Measurements from ENCODE around the gene CACNA1H.
A peak's percentile ranks its signal among the peaks of the same experiment; 100 is the strongest.

The CACNA1H gene

DNA sequence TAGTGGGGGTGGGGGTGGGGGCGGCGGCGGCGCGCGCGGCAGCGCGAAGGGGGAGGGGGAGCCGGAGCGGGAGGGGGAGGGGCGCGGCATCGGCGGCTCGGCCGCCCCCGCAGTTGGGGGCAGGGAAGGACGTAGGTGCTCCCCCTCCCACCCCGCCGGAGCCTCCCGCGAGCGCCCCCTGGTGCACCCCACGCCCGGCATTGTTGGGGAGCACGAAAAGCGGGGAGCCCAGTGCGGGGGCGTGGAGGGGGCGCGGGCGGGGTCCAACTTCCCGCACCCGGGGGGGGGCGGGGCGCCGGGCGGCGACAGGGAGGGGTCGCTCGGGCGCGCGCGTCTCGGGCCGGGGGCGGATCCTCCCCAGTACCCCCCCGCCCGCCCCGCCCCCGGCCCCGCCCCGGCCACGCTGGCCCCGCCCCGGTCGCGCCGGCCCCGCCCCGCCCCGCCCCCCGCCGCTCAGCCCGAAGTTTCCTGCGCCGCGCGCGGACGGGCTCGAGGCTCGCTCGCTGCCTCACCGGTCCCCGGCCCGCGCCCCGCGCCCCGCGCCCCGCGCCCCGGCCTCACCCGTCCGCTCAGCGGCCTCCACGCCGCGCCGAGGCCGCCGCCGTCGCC lies at the start of gene CACNA1H:
Gene CACNA1H, plus strand, starts transcription at position 456 of the 609 bp plus-strand sequence. CDS start 632 bp downstream, outside the sequence.
- no peak for DNase-seq

DNA sequence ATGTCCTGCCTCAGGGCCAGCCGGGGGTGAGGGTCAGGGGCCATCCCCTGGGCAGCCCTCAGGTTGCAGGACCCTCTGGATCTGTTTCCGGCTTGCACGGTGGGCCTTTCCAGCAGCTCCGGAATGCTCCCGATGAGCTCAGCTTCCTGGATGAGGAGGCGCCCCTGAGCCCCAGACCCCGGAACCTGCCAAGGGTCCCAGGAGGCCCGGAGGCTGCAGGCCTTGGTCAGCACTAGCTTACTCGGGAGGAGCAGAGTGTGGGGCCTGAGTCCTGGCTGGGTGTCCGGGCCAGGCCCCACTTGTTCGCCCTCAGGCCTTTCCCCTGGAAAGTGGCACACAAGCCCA lies 49.3 kb upstream of the CACNA1H start:
- no peak for DNase-seq

DNA sequence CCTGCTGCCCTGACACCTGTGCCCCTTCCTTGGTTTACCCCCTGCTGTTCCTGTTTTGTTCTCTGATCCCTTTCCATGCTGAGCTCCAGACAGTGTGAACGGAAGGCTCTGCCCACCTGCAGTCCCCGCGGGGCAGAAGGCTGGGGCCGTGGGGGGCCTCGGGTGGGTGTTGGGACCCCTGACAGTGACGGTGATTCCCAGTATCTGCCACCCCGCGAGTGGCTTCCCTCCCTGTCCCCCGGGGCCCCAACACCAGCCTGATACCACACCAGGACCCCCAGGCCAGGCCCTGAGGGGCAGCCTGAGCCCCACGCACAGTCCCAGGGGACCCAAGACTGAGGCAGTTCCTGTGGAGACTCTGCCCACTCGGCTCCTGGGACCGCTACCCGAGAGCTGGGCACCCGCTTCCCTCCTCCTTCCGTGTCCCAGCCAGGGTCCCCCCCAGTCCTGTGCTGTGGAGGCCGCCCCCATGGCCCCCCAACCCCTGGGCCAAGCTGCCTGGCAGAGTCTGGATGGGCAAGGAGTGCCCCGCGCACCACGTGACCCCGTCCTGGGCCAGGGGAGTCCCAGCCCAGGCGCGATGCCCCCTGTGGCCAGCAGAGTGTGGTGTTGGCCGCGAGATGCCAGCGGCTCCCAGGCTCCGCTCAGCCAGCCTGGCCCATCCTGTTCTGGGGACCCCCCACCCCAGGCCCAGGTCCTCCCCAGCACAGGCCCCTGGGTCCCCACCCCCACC lies 46.9 kb upstream of the CACNA1H start:
- peak; percentile 23 for DNase-seq

DNA sequence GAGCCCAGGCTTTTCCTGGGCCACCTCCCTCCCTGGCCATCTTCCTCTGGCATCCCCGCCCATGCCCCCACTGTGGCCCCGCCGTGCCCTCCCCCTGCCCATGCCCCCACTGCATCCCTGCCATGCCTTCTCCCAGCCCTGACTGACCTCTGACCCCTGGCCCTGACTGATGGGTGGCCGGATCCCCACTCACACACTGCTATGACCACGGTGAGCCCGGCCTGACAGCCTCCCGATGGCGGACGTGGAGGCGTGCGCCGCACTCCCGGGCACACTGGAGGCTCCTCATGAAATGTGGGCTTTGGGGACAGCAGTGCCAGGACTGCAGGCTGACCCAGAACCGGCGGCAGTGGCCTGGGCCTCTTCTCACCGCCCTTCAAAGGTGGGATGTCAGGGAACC lies 46.2 kb upstream of the CACNA1H start:
- no peak for DNase-seq

DNA sequence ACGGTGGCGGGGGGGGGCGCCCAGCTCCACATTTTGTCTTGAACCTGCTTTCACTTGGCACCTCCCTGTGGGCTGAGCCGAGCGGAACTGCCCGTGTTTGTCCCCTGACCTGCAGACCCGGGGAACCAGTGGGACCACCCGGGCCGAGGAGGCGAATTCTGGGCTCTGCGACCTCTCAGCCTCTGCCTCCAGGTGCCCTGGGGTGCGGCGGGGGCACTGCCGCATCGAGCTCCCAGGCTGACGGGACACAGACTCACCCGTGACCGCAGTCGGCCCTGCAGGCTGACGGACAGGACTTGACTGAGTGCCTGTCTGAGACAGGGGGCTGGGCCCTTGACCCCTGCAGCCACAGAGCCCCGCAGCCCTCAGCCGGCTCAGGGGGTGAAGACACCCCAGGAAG lies 45.8 kb upstream of the CACNA1H start:
- DNase-seq, result no peak

DNA sequence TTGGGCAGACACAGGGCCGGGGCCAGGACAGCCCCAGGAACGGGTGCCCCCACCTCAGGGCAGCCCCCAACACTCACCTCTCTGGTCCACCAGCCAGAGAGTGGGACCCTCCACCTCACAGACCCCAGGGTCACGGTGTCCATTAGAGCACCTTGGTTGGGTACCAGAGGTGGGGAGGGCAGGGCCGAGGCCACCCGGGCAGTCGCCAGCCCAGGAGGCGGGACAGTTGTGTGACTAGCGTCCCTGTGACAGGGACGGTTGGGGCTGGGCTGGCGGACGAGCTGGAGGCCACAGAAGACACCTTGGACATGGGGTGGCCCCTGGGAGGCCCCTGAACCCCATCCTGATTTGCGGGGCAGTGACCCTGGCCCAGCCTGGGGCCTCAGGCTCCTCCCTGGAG lies 45.2 kb upstream of the CACNA1H start:
- no peak for DNase-seq

DNA sequence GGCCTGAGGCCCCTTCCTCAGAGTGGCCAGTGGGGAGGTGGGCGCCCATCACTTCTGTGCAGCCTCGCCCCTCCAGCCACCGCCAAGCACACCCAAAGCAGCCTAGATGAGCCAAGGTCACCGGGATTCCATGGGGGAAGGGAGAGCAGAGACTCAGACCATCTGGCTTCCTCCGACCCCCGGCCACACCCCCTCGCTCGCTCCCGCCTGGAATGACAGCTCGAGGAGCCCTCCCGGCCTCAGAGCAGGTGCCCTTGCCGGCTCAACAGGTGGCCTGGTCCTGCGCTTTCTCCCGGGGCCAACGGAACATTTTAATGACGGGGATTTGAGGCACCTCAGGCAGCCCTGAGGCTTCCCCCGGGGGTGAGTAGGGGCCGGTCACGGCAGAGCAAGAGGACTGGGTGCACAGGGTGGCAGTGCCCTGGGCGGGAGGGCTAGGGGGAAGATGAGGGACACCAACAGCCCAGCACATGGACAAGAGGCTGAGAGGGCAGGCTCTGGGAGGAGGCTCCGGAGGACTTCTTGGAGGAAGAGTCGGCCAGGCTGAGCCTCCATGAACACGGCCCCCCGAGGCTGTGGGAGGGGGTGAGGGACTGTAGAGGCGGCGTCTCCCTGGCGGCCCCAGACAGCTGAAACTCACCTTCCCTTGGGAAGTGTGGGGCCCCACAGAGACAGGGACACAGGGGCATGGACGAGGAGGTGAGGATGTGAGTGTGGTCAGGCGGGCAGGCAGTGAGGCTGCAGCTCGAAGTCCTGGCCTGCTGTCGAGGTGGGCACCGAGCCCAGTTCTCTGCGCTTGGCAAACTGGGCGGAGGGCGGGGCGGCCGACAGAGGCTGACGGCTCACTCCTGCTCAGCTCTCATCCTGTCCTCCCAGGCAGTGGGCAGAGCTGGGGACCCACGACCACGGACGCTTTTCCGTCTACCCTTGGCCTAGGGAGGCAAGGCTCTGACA lies 44.3 kb upstream of the CACNA1H start:
- DNase-seq, result no peak

DNA sequence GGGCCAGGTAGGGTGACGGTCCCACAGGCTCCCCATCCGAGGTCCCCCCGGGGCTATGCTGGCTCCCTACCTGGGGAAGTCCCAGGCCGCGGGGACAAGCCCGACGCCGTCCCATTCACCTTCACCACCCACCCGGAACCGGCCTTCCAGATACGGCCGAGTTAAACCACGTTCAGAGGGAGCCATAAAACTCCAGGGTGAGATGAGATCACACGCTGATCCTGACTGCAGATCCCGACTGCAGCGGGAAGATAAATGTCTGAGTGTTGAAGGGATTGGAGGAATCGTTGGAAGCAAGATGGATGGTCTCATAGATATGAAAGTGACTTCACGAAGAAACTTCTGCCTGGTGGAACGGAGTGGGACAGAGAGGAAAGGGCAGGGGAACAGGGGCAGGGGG lies 43.3 kb upstream of the CACNA1H start:
- DNase-seq, result no peak

DNA sequence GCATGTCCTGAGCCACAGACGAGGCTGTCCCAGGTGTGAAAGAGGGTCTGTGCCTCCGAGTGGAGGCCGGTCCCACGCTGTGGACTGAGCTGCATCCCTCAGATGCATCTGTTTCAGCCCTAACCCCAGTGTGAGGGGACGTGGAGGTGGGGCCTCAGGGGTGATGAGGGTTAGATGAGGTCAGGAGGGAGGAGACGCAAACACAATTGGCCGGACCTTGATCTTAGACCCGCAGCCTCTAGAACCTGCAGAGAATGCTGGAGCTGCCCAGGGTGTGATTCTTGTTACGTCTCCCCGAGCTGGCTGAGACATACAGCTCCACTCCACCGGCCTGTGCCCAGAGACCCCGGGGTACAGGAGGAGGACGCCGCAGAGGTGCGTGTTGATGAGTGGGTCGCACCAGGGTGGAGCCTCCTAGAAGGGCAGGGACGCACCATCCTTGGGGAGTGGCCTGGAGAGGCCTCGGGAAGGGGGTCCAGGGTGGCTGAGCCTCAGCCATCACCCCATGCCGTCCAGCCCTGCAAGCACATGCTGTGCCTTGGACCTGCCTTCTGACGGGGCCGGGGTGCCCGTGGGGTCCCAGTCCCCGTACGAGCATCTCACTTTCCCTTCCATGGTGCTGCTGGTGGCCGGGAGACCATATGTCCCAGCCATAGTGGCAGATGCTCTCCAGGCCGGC lies 40.3 kb upstream of the CACNA1H start:
- DNase-seq, result no peak

DNA sequence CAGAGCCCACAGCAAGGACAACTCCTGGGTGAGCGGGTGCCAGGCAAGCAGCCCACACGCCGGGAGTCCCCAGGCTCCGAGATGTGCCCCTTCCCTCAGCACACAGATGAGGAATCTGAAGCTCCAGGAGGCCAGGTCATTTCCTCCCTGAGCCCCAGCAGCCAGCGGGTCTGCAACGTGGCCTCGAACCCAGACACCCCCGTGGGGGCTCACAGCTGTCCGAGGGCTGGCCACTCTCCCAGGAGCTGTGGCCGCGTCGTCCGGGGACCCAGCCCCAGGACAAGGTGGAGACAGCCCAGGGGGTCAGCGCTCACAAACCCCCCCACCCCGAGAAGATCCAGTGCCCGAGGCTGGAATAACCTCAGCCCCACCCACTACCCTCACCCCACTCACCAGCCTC lies 39.4 kb upstream of the CACNA1H start:
- DNase-seq, result no peak

DNA sequence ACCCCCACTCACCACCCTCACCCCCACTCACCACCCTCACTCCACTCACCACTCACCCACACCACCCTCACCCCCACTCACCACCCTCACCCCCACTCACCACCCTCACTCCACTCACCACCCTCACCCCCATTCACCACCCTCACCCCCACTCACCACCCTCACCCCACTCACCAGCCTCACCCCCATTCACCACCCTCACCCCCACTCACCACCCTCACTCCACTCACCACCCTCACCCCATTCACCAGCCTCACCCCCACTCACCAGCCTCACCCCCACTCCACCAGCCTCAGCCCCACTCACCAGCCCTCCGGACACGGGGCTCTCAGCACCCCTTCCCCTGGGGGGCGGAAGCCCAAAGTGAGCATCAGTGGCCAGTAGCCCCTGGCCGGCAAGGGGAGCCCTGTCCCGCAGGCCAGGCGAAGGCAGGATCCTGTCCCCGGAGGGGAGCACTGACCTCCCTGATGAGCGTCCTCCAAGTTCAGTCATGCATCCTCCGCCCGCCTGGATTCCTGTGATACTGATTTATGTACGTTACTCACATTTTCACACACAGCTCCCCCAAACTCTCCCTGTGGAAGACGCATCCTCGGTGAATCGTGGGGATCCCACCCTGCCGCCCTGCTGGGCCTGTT lies 38.9 kb upstream of the CACNA1H start:
- DNase-seq, result no peak

DNA sequence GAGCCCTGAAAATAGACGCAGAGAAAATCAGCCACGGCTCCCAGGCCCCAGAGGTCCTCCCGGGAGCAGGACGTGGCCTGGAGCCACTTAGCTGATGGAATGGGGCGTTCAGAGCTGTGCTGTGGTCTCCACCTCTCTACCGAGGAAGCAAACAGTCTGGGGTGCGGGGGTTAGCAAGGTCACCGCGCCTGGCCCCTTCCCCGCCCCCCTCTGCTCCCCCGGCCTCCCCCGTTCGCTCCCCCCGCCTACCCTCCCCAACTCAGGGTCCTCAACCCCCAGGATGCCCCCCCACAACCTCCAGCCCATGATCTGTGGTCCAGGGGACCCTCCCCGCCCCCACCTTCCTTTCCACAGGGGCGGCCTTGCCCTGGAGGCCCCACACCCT lies 36.2 kb upstream of the CACNA1H start:
- DNase-seq, result no peak

DNA sequence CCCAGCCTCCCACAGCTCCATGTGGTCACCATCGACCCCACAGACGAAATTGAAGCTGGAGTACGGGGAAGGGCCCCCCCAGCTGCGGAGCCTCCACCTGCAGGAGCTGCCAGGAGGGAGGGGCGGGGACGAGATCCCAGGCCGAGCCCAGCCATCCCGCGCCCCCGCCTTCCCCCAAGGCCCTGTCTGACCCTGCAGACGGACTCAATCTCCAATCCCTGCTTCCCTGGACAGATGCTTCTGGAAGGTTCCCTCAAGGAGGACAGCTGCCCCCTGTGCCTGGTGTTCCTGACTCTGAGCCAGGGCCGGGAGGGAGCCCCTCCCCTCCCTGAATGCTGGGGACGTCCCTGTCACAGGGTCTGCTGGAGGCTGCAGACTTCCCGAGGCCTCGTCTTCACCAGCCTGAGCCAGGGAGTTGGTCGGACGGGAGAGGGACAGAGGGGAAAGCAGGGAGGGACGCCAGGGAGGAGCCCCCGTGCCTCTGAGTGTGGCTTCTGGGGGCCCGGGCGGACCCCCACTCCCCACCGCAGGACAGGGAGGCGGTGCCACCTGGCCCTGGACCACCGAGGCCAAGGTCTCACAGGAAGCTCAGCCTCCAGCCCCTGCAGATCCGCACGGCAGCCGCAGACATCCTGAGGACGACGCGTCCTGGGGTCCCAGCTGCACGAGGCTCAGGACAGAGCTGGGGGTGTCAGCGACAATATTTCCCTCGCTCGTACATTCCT lies 35.6 kb upstream of the CACNA1H start:
- DNase-seq, result no peak

DNA sequence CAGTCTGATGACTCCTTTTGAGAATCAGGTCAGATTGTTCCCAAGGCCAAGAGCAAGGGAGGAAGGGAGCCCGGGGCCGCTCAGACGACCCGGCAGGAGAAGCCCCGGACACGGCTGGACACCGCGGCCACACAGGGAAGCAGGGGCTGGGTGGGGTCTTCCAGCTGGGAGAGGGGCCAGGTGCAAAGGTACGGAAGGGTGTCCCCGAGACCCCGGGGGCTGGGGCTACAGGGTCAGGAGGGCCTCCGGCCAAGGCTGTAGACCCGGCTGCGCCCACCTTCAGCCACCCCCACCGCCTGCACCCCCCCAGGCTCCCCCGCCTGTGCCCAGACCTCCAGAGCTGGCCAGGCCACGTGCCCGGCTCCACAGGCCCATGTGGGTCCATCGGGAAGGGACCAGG lies 35.0 kb upstream of the CACNA1H start:
- DNase-seq, result no peak

DNA sequence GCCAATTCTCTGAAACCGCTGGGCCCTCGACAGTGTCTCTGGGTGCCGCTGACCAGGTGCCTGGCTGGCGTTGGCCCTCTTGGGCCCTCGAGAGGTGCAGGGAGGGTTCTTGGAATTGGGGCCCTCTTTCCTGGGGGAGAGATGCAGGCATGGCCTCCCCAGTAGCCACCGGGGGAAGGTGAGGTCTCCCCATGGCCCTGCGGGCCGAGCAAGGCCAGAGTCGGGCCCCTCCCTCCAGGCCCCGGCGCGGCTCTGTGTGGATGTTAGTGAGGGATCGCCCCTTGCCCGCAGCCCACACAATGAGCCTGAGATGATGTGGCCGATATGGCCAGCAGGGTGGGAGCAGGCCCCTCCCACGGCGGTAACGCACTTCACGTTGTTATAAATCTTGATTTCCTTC lies 33.8 kb upstream of the CACNA1H start:
- DNase-seq, result no peak

DNA sequence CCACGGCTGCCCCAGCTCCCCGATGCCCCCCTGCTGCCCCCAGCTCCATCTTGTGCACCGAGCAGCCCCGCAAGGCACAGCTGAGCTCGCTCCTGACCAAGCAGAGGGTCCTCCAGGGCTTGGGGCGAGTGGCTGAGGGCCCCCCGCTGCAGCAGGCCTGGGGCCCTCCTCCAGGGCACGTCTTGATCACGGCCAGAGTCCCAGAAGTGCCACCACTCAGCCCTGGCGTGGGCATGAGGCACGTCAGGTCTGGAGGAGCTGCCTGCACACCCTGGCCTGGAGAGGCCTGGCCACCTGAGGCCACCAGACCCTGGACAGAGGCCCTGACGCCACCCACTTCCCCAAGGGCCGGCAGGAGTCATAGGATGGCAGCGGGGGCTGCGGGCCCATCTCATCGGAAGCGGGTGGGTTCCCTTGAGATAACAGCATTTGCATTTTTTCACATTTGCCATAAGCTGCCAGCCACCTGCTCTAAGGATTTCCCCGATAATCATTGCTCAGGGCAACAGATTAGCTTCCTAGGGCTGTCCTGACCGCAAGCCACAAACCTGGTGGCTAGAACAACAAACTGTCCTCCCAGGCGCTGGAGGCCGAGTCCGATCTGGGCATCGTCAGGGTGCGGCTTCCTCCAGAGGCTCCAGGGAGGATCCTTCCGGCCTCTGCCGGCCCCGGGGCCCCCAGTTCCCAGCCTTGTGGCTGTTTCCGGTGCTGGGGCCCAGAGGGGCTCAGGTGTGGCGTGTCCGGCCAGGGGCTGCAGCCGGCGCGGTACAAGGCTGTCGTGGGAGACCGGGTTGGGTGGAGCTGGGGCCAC lies 32.9 kb upstream of the CACNA1H start:
- DNase-seq, result no peak

DNA sequence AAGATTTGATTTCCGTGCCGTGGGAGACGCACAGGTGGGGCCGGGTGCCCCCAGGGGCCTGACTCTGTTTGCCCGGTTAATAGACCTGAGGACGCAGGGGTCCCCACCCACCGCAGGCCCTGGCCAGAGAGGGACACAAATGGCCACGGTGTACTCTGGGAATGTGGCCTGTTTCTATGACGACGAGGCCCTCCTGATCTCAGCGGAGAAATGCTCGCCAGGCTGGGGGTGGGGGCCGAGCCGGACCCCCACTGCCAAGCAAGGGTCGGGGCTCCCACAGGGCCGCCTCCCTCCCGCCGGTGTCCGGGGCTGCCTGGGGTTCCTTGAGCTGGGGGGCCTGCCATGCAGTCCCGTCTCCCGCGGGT lies 32.3 kb upstream of the CACNA1H start:
- DNase-seq, result no peak

DNA sequence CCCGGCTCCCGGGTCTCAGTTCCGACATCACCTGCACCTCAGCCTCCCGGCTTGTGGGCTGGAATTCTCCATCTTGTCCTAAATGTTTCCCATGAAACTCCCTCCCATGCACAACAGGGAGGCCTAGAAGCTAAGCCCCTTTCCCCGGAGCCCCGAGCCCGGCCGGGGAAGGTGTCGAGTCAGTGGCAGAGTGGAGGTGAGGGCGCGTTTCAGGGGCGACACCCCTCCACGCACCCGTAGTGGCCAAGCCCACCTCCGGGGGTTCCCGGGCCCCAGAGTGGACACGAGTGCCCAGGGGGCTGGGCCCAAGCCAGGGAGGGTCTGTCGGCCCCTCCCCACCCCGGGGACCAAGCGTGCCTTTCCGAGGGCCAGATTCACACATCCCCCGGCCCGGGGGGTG lies 31.9 kb upstream of the CACNA1H start:
- no peak for DNase-seq

DNA sequence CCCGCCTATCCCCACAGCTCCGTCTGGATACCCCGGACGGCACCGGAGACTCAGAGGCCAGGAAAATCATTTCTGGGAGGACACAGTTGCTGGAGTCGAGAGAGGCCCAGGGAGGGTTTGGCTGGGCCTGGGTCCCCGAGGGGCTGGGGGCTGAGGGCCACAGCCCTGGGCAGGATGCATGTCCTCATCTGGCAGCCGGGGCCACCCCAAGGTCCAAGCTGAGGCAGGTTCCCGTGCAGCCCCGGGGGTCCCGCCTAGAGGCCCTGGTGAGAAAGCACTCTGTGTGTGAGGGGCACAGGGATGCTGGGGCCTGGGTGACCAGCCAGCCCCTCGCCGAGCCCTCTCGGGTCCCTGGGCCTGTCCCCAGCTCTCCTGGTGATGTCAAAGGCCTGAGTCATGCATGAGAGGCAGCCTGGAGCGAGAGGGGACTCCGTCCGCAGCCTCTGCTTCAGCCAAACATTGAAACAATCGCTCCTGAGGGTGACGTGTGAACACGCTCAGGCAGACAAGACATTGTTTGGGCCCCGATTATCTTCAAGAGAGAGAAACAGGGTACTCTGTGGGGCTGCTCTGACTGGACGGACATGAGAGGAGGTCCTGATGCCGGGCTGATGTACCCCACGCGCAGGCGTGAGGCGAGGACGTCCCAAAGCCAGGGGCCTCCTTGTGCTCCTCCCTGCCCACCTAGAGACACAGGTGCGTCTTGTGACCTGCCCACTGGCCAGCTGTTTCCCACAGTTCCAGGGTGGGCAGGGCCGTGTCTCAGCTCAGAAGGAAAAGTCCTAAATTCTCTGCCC lies 31.1 kb upstream of the CACNA1H start:
- DNase-seq, result no peak

DNA sequence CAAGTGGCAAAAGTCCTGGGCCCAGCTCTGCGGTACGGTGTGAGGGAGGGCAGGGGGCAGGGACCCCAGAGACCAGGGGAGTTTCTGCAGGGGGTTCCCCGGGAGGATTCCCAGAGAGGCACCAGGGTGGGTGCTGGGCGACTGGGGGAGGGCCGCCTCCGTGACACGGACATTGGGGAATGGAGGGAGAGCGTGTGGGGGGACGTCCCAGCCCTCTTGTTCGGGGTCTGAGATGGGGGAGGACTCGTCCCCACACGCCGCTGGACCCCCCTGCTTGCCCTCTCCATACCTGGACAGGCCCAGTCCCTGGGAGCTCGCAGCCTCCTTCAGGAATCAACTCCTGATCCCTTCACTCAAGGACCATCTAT lies 30.5 kb upstream of the CACNA1H start:
- DNase-seq, result no peak
